Common myeloid progenitor, CD34-positive (primary cell): ENCODE results near the gene WEE2. TPM values are rescaled to one million over a fixed set of nuclear protein-coding genes. Genes with fewer than 3 reads are reported as not detected.
A peak's percentile ranks its signal among the peaks of the same experiment; 100 is the strongest.

ENCODE experiments used
- CTCF ChIA-PET: fragments of 350-600 bp; sonication (Branson Sonifier 250); formaldehyde crosslinking; loops from one replicate; lab custom pipeline; 2021; ENCODE audit warnings: antibody characterized with exemption; lab: Charles Lee
- POLR2A ChIA-PET: fragments of 350-600 bp; sonication (Branson Sonifier 250); formaldehyde crosslinking; loops from one replicate; lab custom pipeline; 2021; ENCODE audit warnings: antibody characterized with exemption; lab: Charles Lee
- DNase-seq, 3 donors: peaks; one replicate each; pipeline versions ENCODE4 v3.0.0 to v3.0.0-alpha.2; 2013
- H3K27ac ChIP-seq, 2 experiments: 1 replicate in 1 of 2; 2 replicates in 1 of 2; pipeline ENCODE4 v1.7.0; 2013; ENCODE audit warnings: inconsistent platforms in 2 of 2, low read length in 2 of 2, mild to moderate bottlenecking in 2 of 2, low read depth in 1 of 2, moderate library complexity in 1 of 2; ENCODE audit not compliant: severe bottlenecking in 2 of 2, insufficient read depth in 1 of 2, poor library complexity in 1 of 2
- H3K27me3 ChIP-seq, 5 experiments: replicated peaks in 2 of 5; 1 replicate in 3 of 5; 2 replicates in 2 of 5; pipeline versions ENCODE4 v1.6.1 to v1.7.0; 2013; ENCODE audit warnings: low read length in 4 of 5, mild to moderate bottlenecking in 2 of 5, moderate library complexity in 2 of 5, inconsistent platforms in 1 of 5; ENCODE audit not compliant: insufficient read depth in 5 of 5, control insufficient read depth in 4 of 5
- H3K36me3 ChIP-seq, 4 experiments: 1 replicate in 2 of 4; 2 replicates in 2 of 4; pipeline versions ENCODE4 v1.6.1 to v1.7.0; 2013; ENCODE audit warnings: low read length in 3 of 4, control low read depth in 1 of 4, mild to moderate bottlenecking in 1 of 4; ENCODE audit not compliant: control insufficient read depth in 4 of 4, insufficient read depth in 4 of 4
- H3K4me1 ChIP-seq, 4 experiments: 1 replicate in 3 of 4; 2 replicates in 1 of 4; pipeline versions ENCODE4 v1.6.1 to v1.7.1; 2013; ENCODE audit warnings: low read length in 3 of 4, mild to moderate bottlenecking in 3 of 4, control low read depth in 1 of 4, inconsistent platforms in 1 of 4, moderate library complexity in 1 of 4; ENCODE audit not compliant: control insufficient read depth in 4 of 4, insufficient read depth in 4 of 4; ENCODE audit errors: control extremely low read depth in 1 of 4
- H3K4me3 ChIP-seq, 7 experiments: 1 replicate in 4 of 7; 2 replicates in 3 of 7; pipeline versions ENCODE4 v1.5.1 to v1.7.0; 2013; ENCODE audit warnings: mild to moderate bottlenecking in 7 of 7, low read length in 6 of 7, moderate library complexity in 6 of 7, inconsistent platforms in 2 of 7, low read depth in 2 of 7, control low read depth in 1 of 7; ENCODE audit not compliant: insufficient read depth in 4 of 7, control insufficient read depth in 1 of 7; ENCODE audit errors: extremely low read depth in 1 of 7
- H3K9me3 ChIP-seq, 5 experiments: 1 replicate in 4 of 5; 2 replicates in 1 of 5; pipeline versions ENCODE4 v1.6.1 to v1.7.1; 2013; ENCODE audit warnings: low read length in 4 of 5, mild to moderate bottlenecking in 2 of 5, inconsistent platforms in 1 of 5, low read depth in 1 of 5, moderate library complexity in 1 of 5; ENCODE audit not compliant: control insufficient read depth in 4 of 5, insufficient read depth in 2 of 5; ENCODE audit errors: control extremely low read depth in 1 of 5
- WGBS: methylation state at CpG from one replicate; pipeline ENCODE4 v1.1.5; 2013; ENCODE audit not compliant: insufficient coverage; 5-methylcytosine and 5-hydroxymethylcytosine counted together
- polyA plus RNA-seq: library from polyadenylated mRNA; unstranded; fragments of 120-200 nt; gene quantifications from one replicate; pipeline ENCODE4 v1.2.1, GENCODE V29; 2013

Gene WEE2
- polyA plus RNA-seq: 0.08 TPM

- Histone ChIP-seq H3K4me1 (no peaks in the 10 kb centered on the region), H3K4me3 (no peak within 1 kb of the TSS), H3K27me3 (peaks cover 0 to under 1% (median 0%) of the 10 kb centered on the region in 5 experiments), H3K36me3 (no peaks in the 10 kb centered on the region), H3K9me3 (no peaks in the 10 kb centered on the region), H3K27ac (no peak within 1 kb of the TSS)
- POLR2A ChIA-PET: interaction anchor here (0.7 kb wide), 1 partner anchor 65 kb away, joined by 3 read pairs; no protein-coding TSS in a partner anchor
- 100% methylated on average over 5 of the region's 6 CpGs for WGBS
- CTCF ChIA-PET: interaction anchor here (1.0 to 4.3 kb wide), 10 partner anchors 14 to 57 kb away, joined by 3 to 48 read pairs (median 6); partner anchors contain the start of gene SSBP1
- no peak for DNase-seq
Observed at GRCh38 chr7:141708351-141708750, at the start of gene WEE2. WEE2 (plus strand) TSS chr7:141708353; CDS start chr7:141708759, 406 bp downstream.

DNA sequence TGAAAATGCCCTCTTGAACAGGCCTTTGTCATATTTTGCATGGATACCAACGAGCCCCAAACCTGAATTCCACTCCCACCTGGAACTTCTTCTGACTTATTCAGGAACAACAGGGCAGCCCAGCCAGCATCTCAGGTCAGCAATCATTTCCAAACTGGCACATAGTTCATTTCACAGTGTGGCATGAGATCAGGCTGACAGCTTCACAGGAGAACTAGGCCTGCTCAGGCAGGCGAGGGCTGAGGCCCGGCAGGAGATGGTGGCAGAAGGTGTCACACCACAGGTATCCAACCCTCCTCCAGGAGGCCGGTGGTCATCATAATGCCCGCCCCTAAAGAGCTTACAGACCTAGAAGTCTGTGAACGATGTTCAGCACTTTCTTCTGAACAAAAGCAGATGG, 48.7 kb upstream of the WEE2 start:
- ChIA-PET CTCF (interaction anchor here (0.7 to 19.0 kb wide), 9 partner anchors 10 to 79 kb away, joined by 3 to 233 read pairs (median 6); partner anchors contain the start of genes SSBP1 and WEE2), POLR2A (interaction anchor here (0.6 to 1.2 kb wide), 2 partner anchors 16 to 18 kb away, joined by 4 to 6 read pairs; no protein-coding TSS in a partner anchor)
- DNase-seq: no peak
- Histone ChIP-seq H3K27ac (peak overlapping the region in 1 of 2 experiments; percentile 55), H3K9me3 (no peaks in the 10 kb centered on the region), H3K4me3 (no peak overlapping the region), H3K27me3 (no peaks in the 10 kb centered on the region), H3K36me3 (peaks cover 5 to 41% (median 22%) of the 10 kb centered on the region in 4 experiments), H3K4me1 (peaks cover 13 to 54% (median 47%) of the 10 kb centered on the region in 4 experiments)
- WGBS: 100% methylated on average over 6 of the region's 6 CpGs

DNA sequence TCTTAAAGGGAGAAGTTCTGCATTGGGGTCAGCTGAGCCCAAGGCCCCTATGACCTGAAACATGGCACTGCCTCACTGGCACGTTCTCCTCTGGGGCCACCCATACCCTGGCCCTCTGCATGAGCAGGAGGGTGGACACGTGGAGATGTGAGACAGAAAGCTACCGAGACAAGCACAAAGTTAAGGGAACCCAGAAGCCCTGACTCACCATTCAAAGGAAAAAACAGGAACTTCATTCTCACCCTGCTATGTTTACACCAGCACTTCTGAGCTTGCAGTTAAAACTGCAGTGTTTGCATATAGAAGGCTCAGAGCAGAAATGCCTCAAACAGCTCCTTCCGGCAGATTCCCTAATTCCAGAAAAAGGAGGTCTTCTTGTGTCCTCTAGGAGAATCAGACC, 47.9 kb upstream of the WEE2 start:
- Histone ChIP-seq H3K4me1 (peaks cover 13 to 52% (median 46%) of the 10 kb centered on the region in 4 experiments), H3K27me3 (no peaks in the 10 kb centered on the region), H3K36me3 (peaks cover 6 to 48% (median 29%) of the 10 kb centered on the region in 4 experiments), H3K9me3 (no peaks in the 10 kb centered on the region), H3K4me3 (peak overlapping the region in 3 of 7 experiments; percentile 5 to 27 (median 14)), H3K27ac (peak overlapping the region; percentile 47 to 55)
- POLR2A ChIA-PET: interaction anchor here (0.6 to 1.3 kb wide), 5 partner anchors 16 to 78 kb away, joined by 3 to 12 read pairs (median 4); partner anchors contain the start of genes DENND11 and SSBP1
- peak; percentile 61 to 90 (median 84) for DNase-seq
- CTCF ChIA-PET: interaction anchor here (0.9 to 19.0 kb wide), 9 partner anchors 9 to 78 kb away, joined by 3 to 233 read pairs (median 4); partner anchors contain the start of genes SSBP1 and WEE2
- WGBS: 0% methylated on average over 4 of the region's 4 CpGs

- no peaks in the 10 kb centered on the region for H3K9me3 ChIP-seq
- H3K36me3 ChIP-seq: peaks cover 8 to 44% (median 29%) of the 10 kb centered on the region in 4 experiments
- H3K4me1 ChIP-seq: peaks cover 13 to 52% (median 46%) of the 10 kb centered on the region in 4 experiments
- H3K4me3 ChIP-seq: peak overlapping the region in 2 of 7 experiments; percentile 7 to 11
- WGBS: 0% methylated on average over 1 of the region's 6 CpGs
- ChIA-PET CTCF (interaction anchor here (0.8 to 19.0 kb wide), 7 partner anchors 9 to 75 kb away, joined by 3 to 233 read pairs (median 3); partner anchors contain the start of gene SSBP1), POLR2A (interaction anchor here (0.6 to 1.8 kb wide), 5 partner anchors 10 to 1139 kb away, joined by 3 to 8 read pairs (median 4); partner anchors contain the start of gene DENND11)
- H3K27me3 ChIP-seq: no peaks in the 10 kb centered on the region
- peak overlapping the region; percentile 10 to 68 for H3K27ac ChIP-seq
- peak; percentile 12 to 76 (median 67) for DNase-seq
Observed at GRCh38 chr7:141663081-141663849, 44.9 kb upstream of the WEE2 start.

DNA sequence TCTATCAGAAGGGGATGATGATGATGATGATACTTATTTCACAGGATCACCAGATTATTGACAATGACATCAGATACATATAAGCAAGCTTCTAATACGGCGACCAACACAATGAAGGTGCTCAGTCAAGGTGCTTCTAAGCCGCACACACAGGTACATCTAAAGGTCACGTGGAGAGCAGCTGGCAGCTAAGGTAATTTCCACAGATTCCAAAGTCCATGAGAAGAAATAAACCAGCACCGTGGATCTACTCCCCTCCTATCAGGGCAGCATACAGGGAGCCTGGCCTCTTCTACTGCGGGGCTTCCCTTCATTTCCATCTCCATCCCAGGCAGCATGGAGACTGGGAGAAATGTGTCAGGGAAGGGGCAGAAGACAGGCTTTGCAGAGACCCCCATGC, 43.7 kb upstream of the WEE2 start:
- H3K9me3 ChIP-seq: no peaks in the 10 kb centered on the region
- no peak overlapping the region for H3K27ac ChIP-seq
- WGBS: 96% methylated on average over 5 of the region's 6 CpGs
- peaks cover 13 to 52% (median 45%) of the 10 kb centered on the region in 4 experiments for H3K4me1 ChIP-seq
- ChIA-PET POLR2A (interaction anchor here (0.6 to 1.8 kb wide), 3 partner anchors 11 to 38 kb away, joined by 4 to 8 read pairs (median 4); partner anchors contain the start of gene DENND11), CTCF (interaction anchor here (19.0 kb wide), 1 partner anchor 7 kb away, joined by 233 read pairs; no protein-coding TSS in a partner anchor)
- DNase-seq: no peak
- peaks cover 8 to 39% (median 31%) of the 10 kb centered on the region in 4 experiments for H3K36me3 ChIP-seq
- no peak overlapping the region for H3K4me3 ChIP-seq
- no peaks in the 10 kb centered on the region for H3K27me3 ChIP-seq

- no peaks in the 10 kb centered on the region for H3K9me3 ChIP-seq
- ChIA-PET POLR2A (no interaction called here), CTCF (interaction anchor here (0.9 to 19.0 kb wide), 3 partner anchors 6 to 15 kb away, joined by 3 to 233 read pairs (median 233); no protein-coding TSS in a partner anchor)
- no peaks in the 10 kb centered on the region for H3K27me3 ChIP-seq
- peaks cover 13 to 42% (median 35%) of the 10 kb centered on the region in 4 experiments for H3K4me1 ChIP-seq
- no peak for DNase-seq
- H3K27ac ChIP-seq: no peak overlapping the region
- peaks cover 9 to 39% (median 30%) of the 10 kb centered on the region in 4 experiments for H3K36me3 ChIP-seq
- no peak overlapping the region for H3K4me3 ChIP-seq
- 99% methylated on average over 15 of the region's 18 CpGs for WGBS
Observed at GRCh38 chr7:141665208-141666035, 42.7 kb upstream of the WEE2 start.
